ENCODE data around the gene DOP1A.

- TF ChIP-seq TAF1 (IDR thresholded peaks at IDR 0.05; ENCODE audit: low read depth) (no peak), RAD21 (IDR thresholded peaks at IDR 0.05; ENCODE audit: low read depth) (no peak), REST (IDR thresholded peaks at IDR 0.05; ENCODE audit: low read depth) (no peak), MAX (IDR thresholded peaks at IDR 0.05) (no peak), USF1 (IDR thresholded peaks at IDR 0.05) (no peak), EP300 (IDR thresholded peaks at IDR 0.05; ENCODE audit: borderline replicate concordance) (no peak), ZBTB7A (IDR thresholded peaks at IDR 0.05; ENCODE audit: low read depth) (no peak), NFIC (IDR thresholded peaks at IDR 0.05) (no peak), YY1 (IDR thresholded peaks at IDR 0.05; ENCODE audit: low read depth) (no peak), FOXM1 (IDR thresholded peaks at IDR 0.05; ENCODE audit: borderline replicate concordance, low read depth) (no peak), EGR1 (IDR thresholded peaks at IDR 0.05) (no peak)
Measured at GRCh38 chr6:83083476-83083875, 16.0 kb downstream of the DOP1A start.
